ENCODE measurements around the gene ATP2A2. TPM values are rescaled to one million over a fixed set of nuclear protein-coding genes. Genes with fewer than 3 reads are reported as not detected.

ATP2A2 gene
- total RNA-seq (100 to 1,000 TPM in 8 of 9 donors, 10 to 100 TPM in 1; 94.7 to 312 (median 132) TPM), polyA plus RNA-seq (100 to 1,000 TPM in 1 of 3 donors, 10 to 100 TPM in 2; 20.8 to 198 (median 27.1) TPM)
- long read RNA-seq, donor 1, full-length matches to known transcripts: 13 of 28 reads
- long read RNA-seq, donor 1, partial matches to known transcripts: 15 of 28 reads
- long read RNA-seq, donor 1, other reads (novel, unspliced or antisense): 0 of 28 reads
- long read RNA-seq, donor 2, full-length matches to known transcripts: 6 of 27 reads
- long read RNA-seq, donor 2, partial matches to known transcripts: 21 of 27 reads
- long read RNA-seq, donor 2, other reads (novel, unspliced or antisense): 0 of 27 reads
- long read RNA-seq, donor 3, full-length matches to known transcripts: 3 of 3 reads
- long read RNA-seq, donor 3, partial matches to known transcripts: 0 of 3 reads
- long read RNA-seq, donor 3, other reads (novel, unspliced or antisense): 0 of 3 reads
- long read RNA-seq, donor 4, partial matches to known transcripts: 0 of 3 reads
- long read RNA-seq, donor 4, other reads (novel, unspliced or antisense): 3 of 3 reads
- long read RNA-seq, donor 5, full-length matches to known transcripts: 1 of 18 reads
- long read RNA-seq, donor 5, partial matches to known transcripts: 10 of 18 reads
- long read RNA-seq, donor 5, other reads (novel, unspliced or antisense): 7 of 18 reads
- long read RNA-seq, donor 6, partial matches to known transcripts: 0 of 5 reads
- long read RNA-seq, donor 6, other reads (novel, unspliced or antisense): 5 of 5 reads
- long read RNA-seq, donor 7, full-length matches to known transcripts: 7 of 7 reads
- long read RNA-seq, donor 7, partial matches to known transcripts: 0 of 7 reads
- long read RNA-seq, donor 7, other reads (novel, unspliced or antisense): 0 of 7 reads
- long read RNA-seq, donor 8, full-length matches to known transcripts: 16 of 48 reads
- long read RNA-seq, donor 8, partial matches to known transcripts: 32 of 48 reads
- long read RNA-seq, donor 8, other reads (novel, unspliced or antisense): 0 of 48 reads
- long read RNA-seq, donor 9, full-length matches to known transcripts: 5 of 15 reads
- long read RNA-seq, donor 9, partial matches to known transcripts: 10 of 15 reads
- long read RNA-seq, donor 9, other reads (novel, unspliced or antisense): 0 of 15 reads
- long read RNA-seq, donor 10, full-length matches to known transcripts: 1 of 23 reads
- long read RNA-seq, donor 10, partial matches to known transcripts: 22 of 23 reads
- long read RNA-seq, donor 10, other reads (novel, unspliced or antisense): 0 of 23 reads

GRCh38 chr12:110280779-110281548, at the start of gene ATP2A2:
ATP2A2 (plus strand) TSS chr12:110281247; CDS start chr12:110281790, 543 bp downstream.
- peak within 1 kb of the TSS; percentile 76 to 98 (median 95) for H3K27ac ChIP-seq
- peaks cover 0 to under 1% of the 10 kb centered on the region in 2 donors for H3K36me3 ChIP-seq (replicated peaks in 1 of 2)
- TF ChIP-seq CTCF (IDR thresholded peaks at IDR 0.05): peak in 1 of 6 experiments; percentile 1
- TF ChIP-seq POLR2A (IDR thresholded peaks at IDR 0.05): peak; percentile 94 to 96
- WGBS, 4 donors: 0% methylated on average over 19 to 107 of the region's 108 CpGs
- H3K4me1 ChIP-seq (replicated peaks in 1 of 2): peaks cover 20 to 54% of the 10 kb centered on the region in 2 donors
- peak within 1 kb of the TSS; percentile 69 to 95 (median 84) for H3K4me3 ChIP-seq
- intact Hi-C loops (cut with DNase I): no loop called here
- DNase-seq: peak; percentile 88 to 92 (median 91)
- no peaks in the 10 kb centered on the region for H3K9me3 ChIP-seq (replicated peaks in 1 of 3)
- H3K27me3 ChIP-seq: no peaks in the 10 kb centered on the region

GRCh38 chr12:110233212-110233903, 47.7 kb upstream of the ATP2A2 start:
- Histone ChIP-seq H3K9me3 (replicated peaks in 1 of 3) (no peaks in the 10 kb centered on the region), H3K4me3 (no peak overlapping the region), H3K27ac (no peak overlapping the region), H3K36me3 (replicated peaks in 1 of 2) (no peaks in the 10 kb centered on the region), H3K4me1 (replicated peaks in 1 of 2) (peaks cover 0 to 20% of the 10 kb centered on the region in 2 donors), H3K27me3 (no peaks in the 10 kb centered on the region)
- 85 to 90% (median 88%) methylated on average over 6 of the region's 6 CpGs for WGBS, 4 donors
- intact Hi-C loops (cut with DNase I): no loop called here
- DNase-seq: no peak
- TF ChIP-seq POLR2A (IDR thresholded peaks at IDR 0.05) (no peak), CTCF (IDR thresholded peaks at IDR 0.05) (no peak)

- Histone ChIP-seq H3K4me1 (replicated peaks in 1 of 2) (peaks cover 0 to 20% of the 10 kb centered on the region in 2 donors), H3K4me3 (no peak overlapping the region), H3K27me3 (no peaks in the 10 kb centered on the region), H3K36me3 (replicated peaks in 1 of 2) (no peaks in the 10 kb centered on the region), H3K27ac (peak overlapping the region in 3 of 5 donors; percentile 13 to 57 (median 49)), H3K9me3 (replicated peaks in 1 of 3) (no peaks in the 10 kb centered on the region)
- no peak for TF ChIP-seq CTCF (IDR thresholded peaks at IDR 0.05)
- no peak for DNase-seq
- WGBS, 4 donors: 35 to 53% (median 47%) methylated on average over 2 of the region's 2 CpGs
- intact Hi-C loops (cut with DNase I): no loop called here
Observed at GRCh38 chr12:110234331-110234751, 46.7 kb upstream of the ATP2A2 start.
